OCI-LY3 (cell line): ENCODE data around the gene MS4A7.

ENCODE experiments used
- H2AFZ ChIP-seq: fragments of 200-600, 300-600 bp; shearing (Covaris generic); 2 replicates; pipeline ENCODE4 v1.6.0; 2014; ENCODE audit warnings: antibody characterized with exemption, low read depth, low read length
- H3K27ac ChIP-seq: fragments of 200-600, 300-600 bp; sonication (generic); 2 replicates; pipeline ENCODE4 v1.5.1; 2014; ENCODE audit warnings: mild to moderate bottlenecking, low read length, moderate library complexity, mixed read lengths
- H3K27me3 ChIP-seq: fragments of 200-600, 300-600 bp; sonication (generic); 2 replicates; pipeline ENCODE4 v1.6.1; 2014; ENCODE audit warnings: low read depth, low read length, mixed read lengths
- H3K36me3 ChIP-seq: fragments of 200-600, 300-600 bp; sonication (generic); replicated peaks from 2 replicates; pipeline ENCODE3; 2014; ENCODE audit warnings: low read depth, low read length, mixed read lengths
- H3K4me1 ChIP-seq: fragments of 300-600, 200-600 bp; sonication (generic); 2 replicates; pipeline ENCODE4 v1.6.1; 2014; ENCODE audit warnings: low read length, mixed read lengths
- H3K4me2 ChIP-seq: fragments of 200-600, 300-600 bp; sonication (generic); 2 replicates; pipeline ENCODE4 v1.6.1; 2014; ENCODE audit warnings: low read length, mixed read lengths
- H3K4me3 ChIP-seq: fragments of 300-600, 200-600 bp; sonication (generic); 2 replicates; pipeline ENCODE4 v1.5.1; 2014; ENCODE audit warnings: antibody characterized with exemption, mild to moderate bottlenecking, low read length, moderate library complexity
- H3K79me2 ChIP-seq: fragments of 300-600, 200-600 bp; shearing (Covaris generic); 2 replicates; pipeline ENCODE4 v1.6.1; 2014; ENCODE audit warnings: mild to moderate bottlenecking, low read length, mixed read lengths
- H3K9ac ChIP-seq: fragments of 300-600, 200-600 bp; shearing (Covaris generic); 2 replicates; pipeline ENCODE4 v1.6.0; 2014; ENCODE audit warnings: mild to moderate bottlenecking, low read length, moderate library complexity
- H3K9me3 ChIP-seq: fragments of 200-600, 300-600 bp; shearing (Covaris generic); 2 replicates; pipeline ENCODE4 v1.6.1; 2014; ENCODE audit warnings: low read length, mixed read lengths; ENCODE audit not compliant: insufficient read depth
- H4K20me1 ChIP-seq: fragments of 200-600, 300-600 bp; sonication (generic); 2 replicates; pipeline ENCODE4 v1.6.1; 2016; ENCODE audit warnings: low read length, mixed read lengths; ENCODE audit not compliant: insufficient read depth
- CTCF ChIP-seq: fragments of 200-600, 300-600 bp; sonication (generic); IDR thresholded peaks from 2 replicates; pipeline ENCODE4 v1.5.1; 2014; ENCODE audit warnings: antibody characterized with exemption, low read length, low read depth
- EZH2phosphoT487 ChIP-seq: fragments of 200-600 bp; shearing (Covaris generic); IDR thresholded peaks from 2 replicates; pipeline ENCODE4 v1.6.1; 2018; ENCODE audit warnings: antibody characterized with exemption, mixed run types, low read depth

Gene MS4A7

DNA sequence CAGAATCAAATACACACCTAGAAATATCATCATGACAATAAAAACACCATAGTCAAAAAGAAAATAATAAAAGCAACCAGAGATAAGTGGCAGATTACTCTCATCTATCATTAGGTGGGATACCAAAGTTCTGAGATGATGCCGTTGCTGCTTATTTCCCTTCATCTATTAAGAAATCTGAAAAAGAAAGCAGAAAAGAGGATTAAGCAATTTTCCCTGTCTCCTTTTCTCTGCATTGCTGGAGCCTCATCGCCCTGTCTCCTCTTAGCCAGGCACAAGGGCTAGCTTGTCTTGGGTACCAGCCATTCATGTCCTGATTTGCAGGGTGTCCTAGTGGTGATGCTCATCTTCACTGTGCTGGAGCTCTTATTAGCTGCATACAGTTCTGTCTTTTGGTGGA lies 14.0 kb downstream of the MS4A7 start:
- Histone ChIP-seq H3K27ac (no peak overlapping the region), H3K9me3 (no peaks in the 10 kb centered on the region; the same call in 1 of the 2 replicates), H3K9ac (no peak overlapping the region), H4K20me1 (no peaks in the 10 kb centered on the region), H3K4me3 (no peak overlapping the region), H2AFZ (no peak overlapping the region), H3K4me1 (peaks cover 34% of the 10 kb centered on the region), H3K79me2 (no peaks in the 10 kb centered on the region), H3K4me2 (no peak overlapping the region), H3K27me3 (no peaks in the 10 kb centered on the region), H3K36me3 (peaks cover 14% of the 10 kb centered on the region)
- TF ChIP-seq EZH2phosphoT487 (no peak), CTCF (no peak)

GRCh38 chr11:60393016-60393415 lies 14.7 kb downstream of the MS4A7 start:
- Histone ChIP-seq H3K4me3 (no peak overlapping the region), H3K9me3 (no peaks in the 10 kb centered on the region; the same call in 1 of the 2 replicates), H3K4me1 (peaks cover 38% of the 10 kb centered on the region), H3K27ac (no peak overlapping the region), H4K20me1 (no peaks in the 10 kb centered on the region), H3K27me3 (no peaks in the 10 kb centered on the region), H3K79me2 (no peaks in the 10 kb centered on the region), H3K9ac (no peak overlapping the region), H2AFZ (no peak overlapping the region), H3K4me2 (no peak overlapping the region), H3K36me3 (peaks cover 14% of the 10 kb centered on the region)
- TF ChIP-seq CTCF (no peak), EZH2phosphoT487 (no peak)

DNA sequence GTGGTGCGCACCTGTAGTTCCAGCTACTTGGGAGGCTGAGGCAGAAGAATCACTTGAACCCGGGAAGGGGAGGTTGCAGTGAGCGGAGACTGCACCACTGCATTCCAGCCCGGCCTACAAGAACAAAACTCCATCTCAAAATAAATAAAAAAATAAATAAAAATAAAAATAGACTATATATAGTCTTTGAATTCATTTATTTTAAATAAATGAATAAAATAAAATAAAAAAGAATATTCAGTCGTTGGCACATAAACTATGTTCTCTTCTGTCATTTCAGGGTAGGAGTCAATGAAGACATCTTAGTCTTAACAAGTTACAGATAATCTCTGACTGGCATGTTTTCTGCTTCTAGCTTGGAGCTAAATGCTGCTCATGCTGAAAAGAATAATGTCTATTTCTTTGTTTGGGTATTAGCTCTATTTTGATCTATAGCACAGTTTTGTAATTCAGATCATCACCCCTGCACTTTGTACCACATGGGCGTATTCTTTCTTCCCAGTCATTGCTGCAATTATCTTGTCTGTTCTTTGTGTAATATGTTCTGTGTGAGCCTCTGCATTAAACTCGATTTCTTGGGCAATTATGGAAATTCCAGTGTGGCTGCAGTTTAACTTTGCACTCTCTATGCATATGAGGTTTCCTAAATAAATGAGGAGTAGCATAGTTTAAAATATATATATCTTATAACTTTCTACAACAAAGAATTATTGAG lies 16.5 kb downstream of the MS4A7 start:
- Histone ChIP-seq H4K20me1 (no peaks in the 10 kb centered on the region), H3K4me3 (no peak overlapping the region), H3K4me2 (no peak overlapping the region), H3K9me3 (no peaks in the 10 kb centered on the region), H3K27me3 (no peaks in the 10 kb centered on the region), H3K9ac (no peak overlapping the region), H3K27ac (no peak overlapping the region), H3K36me3 (peaks cover 9% of the 10 kb centered on the region), H3K4me1 (peaks cover 28% of the 10 kb centered on the region), H3K79me2 (no peaks in the 10 kb centered on the region), H2AFZ (no peak overlapping the region)
- TF ChIP-seq CTCF, result no peak
- no peak for TF ChIP-seq EZH2phosphoT487

DNA sequence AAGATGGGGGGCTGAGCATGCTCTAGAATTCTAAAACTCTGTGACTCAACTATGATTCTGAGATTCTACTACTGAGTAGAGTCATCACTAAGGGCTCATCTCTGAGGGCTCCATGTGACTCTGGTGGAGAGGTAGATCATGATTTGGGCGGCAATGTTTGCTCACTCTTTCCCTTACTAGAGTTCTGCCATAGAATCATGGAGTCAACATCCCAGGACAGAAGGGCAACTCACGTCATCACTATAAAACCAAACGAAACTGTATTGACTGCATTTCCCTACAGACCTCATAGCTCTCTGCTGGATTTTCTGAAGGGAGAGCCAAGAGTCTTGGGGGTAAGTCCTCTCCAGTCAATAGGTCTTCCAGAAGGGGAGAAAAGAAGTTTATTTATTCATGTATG lies 18.1 kb downstream of the MS4A7 start, which contains the start of gene MS4A14:
Gene MS4A14 (plus strand): TSS at position 78 of the 400 bp plus-strand sequence. CDS start 120 bp downstream, at position 198.
- Histone ChIP-seq H3K4me3 (peak within 1 kb of the TSS; percentile 31), H3K9me3 (no peaks in the 10 kb centered on the region), H4K20me1 (no peaks in the 10 kb centered on the region), H3K27ac (peak within 1 kb of the TSS; percentile 82), H3K36me3 (peaks cover 3% of the 10 kb centered on the region), H3K79me2 (no peaks in the 10 kb centered on the region), H3K9ac (peak within 1 kb of the TSS; percentile 35; the same call in 1 of the 2 replicates), H3K4me2 (peak within 1 kb of the TSS; percentile 47), H2AFZ (peak within 1 kb of the TSS; percentile 54; the same call in 1 of the 2 replicates), H3K27me3 (no peaks in the 10 kb centered on the region), H3K4me1 (peaks cover 20% of the 10 kb centered on the region)
- TF ChIP-seq EZH2phosphoT487 (no peak), CTCF (no peak)
